MM.1S (cell line): ENCODE results near the gene ZFAND2B.

ENCODE experiments used
- DNase-seq: peaks from one replicate; pipeline ENCODE4 v3.0.0-alpha.2; 2015
- H2AFZ ChIP-seq: fragments of 300-600 bp; sonication (generic); 2 replicates; pipeline ENCODE4 v1.6.0; 2016; ENCODE audit warnings: antibody characterized with exemption, low read length
- H3F3A ChIP-seq: fragments of 300-600 bp; sonication (generic); 2 replicates; pipeline ENCODE4 v1.6.1; 2016; ENCODE audit warnings: mild to moderate bottlenecking, antibody characterized with exemption, low read length, moderate library complexity, mixed read lengths; ENCODE audit not compliant: insufficient read depth
- H3K27ac ChIP-seq: fragments of 300-600 bp; sonication (generic); 2 replicates; pipeline ENCODE4 v1.5.1; 2016; ENCODE audit warnings: mild to moderate bottlenecking, low read length
- H3K27me3 ChIP-seq: fragments of 300-600 bp; sonication (generic); replicated peaks from 2 replicates; pipeline ENCODE4 v1.6.0; 2016; ENCODE audit warnings: low read length; ENCODE audit not compliant: insufficient read depth
- H3K36me3 ChIP-seq: fragments of 300-600 bp; sonication (generic); replicated peaks from 2 replicates; pipeline ENCODE4 v1.6.1; 2016; ENCODE audit warnings: mild to moderate bottlenecking, low read length, mixed read lengths; ENCODE audit not compliant: insufficient read depth
- H3K4me1 ChIP-seq: fragments of 300-600 bp; sonication (generic); 2 replicates; pipeline ENCODE4 v1.6.1; 2016; ENCODE audit warnings: low read length, mixed read lengths
- H3K4me2 ChIP-seq: fragments of 300-600 bp; sonication (generic); 2 replicates; pipeline ENCODE4 v1.6.0; 2016; ENCODE audit warnings: low read depth, low read length
- H3K4me3 ChIP-seq: fragments of 300-600 bp; sonication (generic); 2 replicates; pipeline ENCODE4 v1.5.1; 2016; ENCODE audit warnings: low read length, mixed read lengths
- H3K79me2 ChIP-seq: fragments of 300-600 bp; sonication (generic); 2 replicates; pipeline ENCODE4 v1.6.1; 2016; ENCODE audit warnings: mixed run types, low read length, mixed read lengths
- H3K9ac ChIP-seq: fragments of 300-600 bp; sonication (generic); 2 replicates; pipeline ENCODE4 v1.6.1; 2016; ENCODE audit warnings: low read length, mixed read lengths
- H3K9me2 ChIP-seq: fragments of 300-600 bp; sonication (generic); replicated peaks from 2 replicates; pipeline ENCODE4 v1.6.1; 2016; ENCODE audit warnings: mild to moderate bottlenecking, low read length, mixed read lengths; ENCODE audit not compliant: insufficient read depth
- H3K9me3 ChIP-seq: fragments of 300-600 bp; sonication (generic); replicated peaks from 2 replicates; pipeline ENCODE4 v1.6.1; 2016; ENCODE audit warnings: mild to moderate bottlenecking, low read length, mixed read lengths; ENCODE audit not compliant: insufficient read depth
- H4K20me1 ChIP-seq: fragments of 300-600 bp; sonication (generic); 2 replicates; pipeline ENCODE4 v1.6.1; 2016; ENCODE audit warnings: mild to moderate bottlenecking, low read length, moderate library complexity, mixed read lengths; ENCODE audit not compliant: insufficient read depth
- CTCF ChIP-seq: fragments of 300-600 bp; sonication (generic); IDR thresholded peaks from 2 replicates; pipeline ENCODE4 v1.5.1; 2016; ENCODE audit warnings: antibody characterized with exemption, low read length, mixed read lengths
- EZH2 ChIP-seq: fragments of 300-600 bp; sonication (generic); optimal IDR thresholded peaks from 2 replicates; pipeline ENCODE3; 2017; ENCODE audit warnings: low read depth, mild to moderate bottlenecking, antibody characterized with exemption, low read length, mixed read lengths
- EZH2phosphoT487 ChIP-seq: fragments of 300-600 bp; sonication (generic); IDR thresholded peaks from 2 replicates; pipeline ENCODE4 v1.6.1; 2018; ENCODE audit warnings: antibody characterized with exemption, low read length

Gene ZFAND2B

GRCh38 chr2:219173176-219173575 lies 33.4 kb upstream of the ZFAND2B start:
- H3K36me3 ChIP-seq = peaks cover 3% of the 10 kb centered on the region; the same call in 1 of the 2 replicates
- no peak for TF ChIP-seq EZH2phosphoT487
- no peak for TF ChIP-seq CTCF

GRCh38 chr2:219174146-219174545 lies 32.4 kb upstream of the ZFAND2B start:
- no peak for DNase-seq
- Histone ChIP-seq H2AFZ (no peak overlapping the region), H3K36me3 (peaks cover 3% of the 10 kb centered on the region; the same call in 1 of the 2 replicates), H3K79me2 (peaks cover 38% of the 10 kb centered on the region), H3K27ac (no peak overlapping the region), H3F3A (peaks cover 22% of the 10 kb centered on the region), H3K9me2 (no peaks in the 10 kb centered on the region), H4K20me1 (no peaks in the 10 kb centered on the region), H3K9me3 (no peaks in the 10 kb centered on the region), H3K27me3 (no peaks in the 10 kb centered on the region), H3K4me1 (peaks cover 10% of the 10 kb centered on the region; the same call in 1 of the 2 replicates), H3K9ac (no peak overlapping the region), H3K4me2 (no peak overlapping the region), H3K4me3 (no peak overlapping the region)
- no peak for TF ChIP-seq EZH2
- TF ChIP-seq CTCF = no peak
- TF ChIP-seq EZH2phosphoT487 = no peak

More at GRCh38 chr2:219173176-219173575, 33.4 kb upstream of the ZFAND2B start:
- Histone ChIP-seq H3K9me3 (no peaks in the 10 kb centered on the region), H3K27ac (no peak overlapping the region), H3K79me2 (peaks cover 30% of the 10 kb centered on the region), H4K20me1 (no peaks in the 10 kb centered on the region), H2AFZ (no peak overlapping the region), H3F3A (peaks cover 22% of the 10 kb centered on the region), H3K9ac (no peak overlapping the region), H3K4me2 (no peak overlapping the region), H3K27me3 (no peaks in the 10 kb centered on the region), H3K4me3 (no peak overlapping the region), H3K9me2 (no peaks in the 10 kb centered on the region), H3K4me1 (0 out of 2 replicates have a peak, but pooled peaks cover 6% of the 10 kb centered on the region)
- DNase-seq = no peak

- Histone ChIP-seq H3K9me3 (no peaks in the 10 kb centered on the region), H3K4me1 (peaks cover 13% of the 10 kb centered on the region; the same call in 1 of the 2 replicates), H3F3A (peaks cover 22% of the 10 kb centered on the region), H3K36me3 (peaks cover 3% of the 10 kb centered on the region; the same call in 1 of the 2 replicates), H2AFZ (no peak overlapping the region), H3K27ac (no peak overlapping the region), H3K9ac (no peak overlapping the region), H3K4me2 (no peak overlapping the region), H4K20me1 (no peaks in the 10 kb centered on the region), H3K27me3 (no peaks in the 10 kb centered on the region), H3K9me2 (no peaks in the 10 kb centered on the region), H3K79me2 (peaks cover 45% of the 10 kb centered on the region), H3K4me3 (no peak overlapping the region)
- TF ChIP-seq EZH2 (no peak), EZH2phosphoT487 (no peak), CTCF (no peak)
- DNase-seq = no peak
These were observed 31.8 kb upstream of the ZFAND2B start for GRCh38 chr2:219174801-219175200.
